ENCODE data around the gene COL6A1.

GRCh38 chr21:45969921-45970673, 11.5 kb upstream of the COL6A1 start:
- TF ChIP-seq MYC (IDR thresholded peaks at IDR 0.05; ENCODE audit: low read depth, low read length), result no peak
- no peak for TF ChIP-seq POLR2A (IDR thresholded peaks at IDR 0.05; ENCODE audit: low read depth, low read length)
- TF ChIP-seq CTCF (IDR thresholded peaks at IDR 0.05; ENCODE audit: extremely low read depth in 1 of 2, insufficient read depth in 1 of 2, low read depth in 1 of 2, low read length in 2 of 2), result no peak
- TF ChIP-seq EZH2 (IDR thresholded peaks at IDR 0.05; ENCODE audit: borderline replicate concordance, low read depth, low read length, severe bottlenecking), result no peak
- TF ChIP-seq, protein P1, sequence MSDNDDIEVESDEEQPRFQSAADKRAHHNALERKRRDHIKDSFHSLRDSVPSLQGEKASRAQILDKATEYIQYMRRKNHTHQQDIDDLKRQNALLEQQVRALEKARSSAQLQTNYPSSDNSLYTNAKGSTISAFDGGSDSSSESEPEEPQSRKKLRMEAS (IDR thresholded peaks at IDR 0.05; ENCODE audit: insufficient read depth, insufficient read length), result no peak
- TF ChIP-seq GATA2 (IDR thresholded peaks at IDR 0.05; ENCODE audit: insufficient read depth, insufficient read length, low read depth, low read length), result no peak

All from endothelial cell of umbilical vein (primary cell).